UCSD-AML1 (cell line): ENCODE results near the gene MOSMO.
"Not testable (repeated sequence)": the region's sequence is repeated elsewhere in the genome, so short reads cannot be mapped to it uniquely, and the experiment has no call there.

Experiments used
- DNase-seq: peaks from one replicate; lab custom pipeline; 2025; ENCODE audit not compliant: unreplicated experiment; lab: John Stamatoyannopoulos, UW

MOSMO gene

DNA sequence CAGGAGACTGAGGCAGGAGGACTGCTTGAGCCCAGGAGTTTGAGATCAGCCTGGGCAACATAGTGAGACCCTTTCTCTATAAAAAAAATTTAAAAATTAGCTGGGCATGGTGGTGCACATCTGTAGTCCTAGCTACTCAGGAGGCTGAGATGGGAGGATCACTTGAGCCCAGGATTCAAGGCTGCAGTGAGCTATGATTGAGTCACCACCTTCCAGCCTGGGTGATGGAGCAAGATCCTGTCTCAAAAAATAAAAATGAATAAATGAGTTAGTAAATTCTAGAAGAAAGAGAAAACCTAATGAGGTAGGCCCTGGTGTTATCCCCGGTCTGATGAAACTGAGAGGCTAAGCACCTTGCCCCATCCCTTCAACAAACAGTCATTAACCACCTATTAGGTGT, 5.9 kb upstream of the MOSMO start:
- DNase-seq = not testable (repeated sequence)

DNA sequence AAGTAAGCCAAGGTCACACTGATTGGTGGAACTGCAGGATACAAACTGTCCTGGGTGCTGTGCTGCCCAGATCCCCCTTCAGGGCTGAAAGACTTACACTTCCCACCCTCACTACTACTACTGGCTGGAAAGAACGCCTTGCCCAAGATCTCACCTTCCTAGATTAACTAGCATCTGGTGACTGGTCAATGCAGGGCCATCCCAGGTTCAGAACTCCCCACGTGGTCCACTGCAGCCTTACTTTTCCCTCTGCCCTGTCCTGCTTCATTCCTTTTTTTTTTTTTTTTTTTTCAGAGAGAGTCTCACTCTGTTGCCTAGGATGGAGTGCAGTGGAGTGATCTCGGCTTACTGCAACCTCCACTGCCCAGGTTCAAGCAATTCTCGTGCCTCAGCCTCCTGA, 4.7 kb upstream of the MOSMO start:
- DNase-seq = no peak

DNA sequence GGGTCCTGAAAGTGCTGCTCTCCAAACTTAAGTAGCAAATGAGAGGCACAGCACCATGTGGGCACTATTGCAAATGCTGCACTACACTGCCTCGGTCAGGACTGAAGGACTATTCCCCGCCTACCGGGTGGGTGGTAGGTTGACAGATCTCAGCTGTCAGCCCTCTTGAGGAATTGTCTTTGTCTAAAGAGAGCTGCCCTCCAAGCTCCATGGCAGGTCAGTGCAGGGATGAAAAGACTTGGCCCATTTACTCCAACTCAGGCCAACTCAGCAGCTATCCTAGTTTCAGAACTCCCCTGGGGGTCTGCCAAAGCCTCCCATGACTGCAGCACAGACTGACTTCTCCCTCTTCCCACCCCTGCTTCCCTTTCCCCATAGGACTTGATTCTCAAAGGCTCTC, 3.6 kb upstream of the MOSMO start:
- DNase-seq = no peak

DNA sequence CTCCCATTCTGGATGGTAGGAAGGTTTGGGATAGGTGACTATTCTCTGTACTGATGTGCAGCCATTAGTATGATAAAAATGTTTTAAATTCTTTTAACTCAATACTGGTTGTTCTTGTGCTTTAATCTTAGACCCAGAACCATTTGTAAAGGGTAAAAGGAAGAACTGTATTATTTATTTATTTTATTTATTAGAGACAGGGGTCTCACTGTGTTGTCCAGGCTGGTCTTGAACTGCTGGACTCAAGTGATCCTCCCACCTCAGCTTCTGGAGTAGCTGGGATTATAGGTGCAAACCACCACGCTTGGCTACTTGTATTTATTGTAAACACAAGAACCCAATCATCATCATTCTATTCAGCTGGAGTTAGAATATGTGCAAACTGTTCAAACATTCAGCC, 2.2 kb upstream of the MOSMO start:
- no peak for DNase-seq

DNA sequence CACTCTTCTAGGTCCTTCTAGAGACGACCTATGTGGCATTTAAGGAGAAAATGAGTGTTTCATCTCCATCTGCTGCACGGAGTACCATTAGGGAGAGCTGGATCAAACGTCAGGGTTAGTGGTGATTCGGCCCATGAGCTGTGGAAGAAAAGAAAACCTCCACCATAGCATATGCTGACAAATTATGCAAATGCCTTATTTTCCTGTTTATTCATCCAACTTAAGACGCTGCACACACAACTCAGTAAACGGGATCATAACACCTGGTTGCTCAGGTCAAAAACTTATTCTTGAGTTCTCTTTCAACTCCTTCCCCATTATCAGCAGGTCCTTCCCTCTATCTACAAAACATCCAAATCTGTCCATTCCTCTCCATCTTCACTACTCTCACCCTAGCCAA, 1.3 kb upstream of the MOSMO start:
- DNase-seq = no peak

DNA sequence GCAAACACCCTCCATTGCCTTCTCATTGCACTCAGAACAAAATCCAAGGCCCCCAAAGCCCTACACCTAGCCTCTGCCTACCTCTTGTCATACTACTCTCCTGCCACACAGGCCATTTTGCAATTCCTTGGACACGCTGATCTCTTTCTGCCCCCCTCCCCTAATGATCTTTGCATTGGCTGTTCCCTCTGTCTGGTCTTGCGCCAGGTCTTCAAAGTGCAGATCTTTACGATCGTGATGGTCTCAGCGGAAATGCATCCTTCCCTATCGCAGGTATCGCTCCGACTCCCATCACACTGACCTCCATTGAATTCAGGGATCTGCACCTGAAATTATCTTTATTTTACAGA, 777 bp upstream of the MOSMO start:
- DNase-seq = no peak

DNA sequence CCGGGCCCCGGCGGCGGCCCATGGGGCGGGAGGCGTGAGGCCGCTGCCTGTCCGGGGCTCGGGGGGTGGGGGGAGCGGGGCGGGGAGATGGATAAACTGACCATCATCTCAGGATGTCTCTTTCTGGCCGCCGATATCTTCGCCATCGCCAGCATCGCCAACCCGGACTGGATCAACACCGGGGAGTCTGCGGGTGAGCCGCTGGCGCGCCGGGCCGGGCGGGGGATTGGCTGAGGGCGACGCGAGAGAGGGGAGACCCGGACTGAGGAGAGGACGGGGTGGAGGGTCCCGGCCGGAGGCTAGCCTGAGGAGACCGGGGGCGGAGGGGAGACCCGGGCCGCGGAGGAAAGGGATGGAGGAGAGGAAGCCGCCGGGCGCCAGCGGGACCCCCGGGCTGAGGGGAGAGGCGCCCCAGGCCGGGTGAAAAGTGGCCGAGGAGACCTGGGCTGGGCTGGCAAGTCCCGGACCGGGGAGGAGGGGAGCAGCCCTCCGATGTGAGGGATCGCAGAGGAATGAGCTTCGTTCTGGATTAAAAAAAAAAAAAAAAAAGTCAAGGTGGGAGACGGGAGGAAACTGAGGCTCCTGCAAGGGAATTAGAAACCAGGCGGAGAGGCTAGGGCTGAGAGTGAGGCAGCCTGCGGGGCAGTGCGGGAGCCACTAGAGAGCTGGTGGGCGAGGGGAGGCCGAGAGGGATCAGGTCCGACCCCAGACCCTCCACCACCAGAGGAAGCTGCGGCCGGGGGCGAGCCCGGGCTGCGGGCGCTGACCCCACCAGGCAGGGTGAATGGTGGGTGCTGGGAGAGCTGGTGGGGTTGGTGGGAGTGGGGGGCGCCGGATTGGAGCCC, 526 bp downstream of the MOSMO start:
- no peak for DNase-seq

DNA sequence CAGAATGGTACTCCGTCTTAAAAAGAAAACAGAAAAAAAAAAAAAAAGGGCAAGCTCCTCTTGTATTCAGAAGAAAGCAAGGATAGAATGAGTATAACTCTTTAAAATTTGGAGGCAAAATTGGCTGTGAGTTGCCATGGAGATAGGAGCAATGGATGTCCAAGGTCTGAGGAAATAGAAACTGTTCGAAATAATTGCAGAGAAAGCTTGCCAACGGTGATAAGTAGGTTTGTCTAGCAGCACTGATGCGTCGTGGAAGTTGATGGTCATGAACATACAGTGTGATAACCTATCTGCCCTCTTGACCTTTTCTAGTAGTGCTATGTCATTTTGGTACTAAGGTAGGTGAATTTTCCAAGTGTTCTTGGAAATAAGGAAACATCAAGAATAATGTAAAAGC, 3.0 kb downstream of the MOSMO start:
- no peak for DNase-seq

DNA sequence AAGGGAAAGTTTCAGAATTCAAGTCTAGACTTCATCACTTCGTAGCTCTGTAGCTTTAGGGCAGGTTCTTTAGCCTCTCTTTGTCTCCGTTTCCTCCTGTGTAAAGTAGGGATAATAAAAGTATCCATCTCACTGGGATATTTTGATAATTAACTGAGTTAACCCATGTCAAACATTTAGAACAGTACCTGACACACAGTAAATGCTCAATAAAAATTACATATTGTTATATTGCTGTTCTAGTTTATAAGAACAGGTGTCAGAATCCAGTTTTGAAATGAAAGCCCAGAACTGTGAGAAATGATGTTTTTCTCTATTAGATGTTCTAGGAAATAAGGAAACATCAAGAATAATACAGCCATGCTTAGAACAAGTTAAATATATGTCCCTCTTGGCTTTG, 4.3 kb downstream of the MOSMO start:
- no peak for DNase-seq

DNA sequence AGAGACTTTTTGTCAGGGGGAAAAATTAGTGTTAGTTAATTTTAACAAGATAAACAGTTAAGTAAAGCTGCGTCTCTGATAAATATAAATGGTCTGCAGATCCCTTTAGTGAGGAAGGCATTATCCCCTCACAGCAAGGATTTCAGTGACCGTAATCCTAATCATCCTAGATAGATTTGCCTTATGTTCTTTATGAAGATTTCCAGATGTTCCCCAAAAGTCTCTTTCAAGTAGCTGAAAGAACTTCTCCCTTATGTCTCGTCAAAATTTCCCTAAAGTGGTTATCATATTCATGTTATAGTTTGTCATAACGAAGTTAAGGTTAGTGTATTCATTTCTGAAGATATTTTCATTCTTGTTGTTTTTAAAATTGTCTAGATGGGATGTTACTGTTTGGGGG, 5.6 kb downstream of the MOSMO start:
- DNase-seq = no peak

DNA sequence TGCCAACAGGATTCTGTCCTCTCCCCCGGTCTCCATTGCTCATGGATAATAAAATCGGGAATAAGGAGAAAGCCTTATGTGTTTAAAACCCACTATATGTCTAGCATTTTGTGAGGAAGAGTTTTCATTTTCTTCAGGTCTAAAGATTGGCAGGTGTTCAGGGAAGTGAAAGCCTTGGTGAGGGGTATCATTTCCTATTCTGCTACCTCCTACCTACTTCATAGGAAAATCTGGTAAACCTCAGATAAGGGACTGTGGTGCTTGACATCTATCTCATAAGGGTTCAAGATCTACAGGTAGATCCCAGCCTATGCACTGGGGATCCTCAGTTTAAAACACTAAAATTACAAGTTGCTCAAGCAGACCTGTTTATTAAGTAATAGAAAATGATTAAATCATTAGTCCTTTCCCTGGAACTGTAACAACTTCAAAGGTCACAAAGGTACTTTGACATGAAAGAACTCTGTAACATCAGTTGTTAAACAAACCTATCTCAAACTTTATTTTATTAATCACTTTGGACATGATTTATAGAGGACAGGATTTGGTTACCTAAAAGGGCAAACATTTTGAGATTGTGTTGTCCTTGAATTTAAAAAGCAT, 6.5 kb downstream of the MOSMO start:
- no peak for DNase-seq

DNA sequence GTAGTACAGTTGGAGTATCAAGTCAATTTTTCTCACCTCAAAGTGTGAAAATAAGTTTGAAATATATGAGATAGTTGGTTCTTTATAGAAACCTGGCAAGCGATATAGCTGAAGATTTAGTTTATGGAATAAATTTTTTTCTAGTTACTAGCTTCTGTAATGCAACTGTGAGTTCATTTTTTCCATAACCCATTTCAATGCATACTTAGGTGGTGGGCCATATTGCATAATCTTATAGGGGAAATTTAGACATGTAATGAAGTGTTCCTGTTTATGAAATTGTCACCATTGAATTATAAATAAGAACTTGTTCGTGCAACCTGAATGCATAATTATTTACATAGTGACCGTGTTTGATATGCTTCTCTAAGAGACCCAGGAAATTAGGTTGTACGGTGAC, 9.0 kb downstream of the MOSMO start:
- DNase-seq = no peak

DNA sequence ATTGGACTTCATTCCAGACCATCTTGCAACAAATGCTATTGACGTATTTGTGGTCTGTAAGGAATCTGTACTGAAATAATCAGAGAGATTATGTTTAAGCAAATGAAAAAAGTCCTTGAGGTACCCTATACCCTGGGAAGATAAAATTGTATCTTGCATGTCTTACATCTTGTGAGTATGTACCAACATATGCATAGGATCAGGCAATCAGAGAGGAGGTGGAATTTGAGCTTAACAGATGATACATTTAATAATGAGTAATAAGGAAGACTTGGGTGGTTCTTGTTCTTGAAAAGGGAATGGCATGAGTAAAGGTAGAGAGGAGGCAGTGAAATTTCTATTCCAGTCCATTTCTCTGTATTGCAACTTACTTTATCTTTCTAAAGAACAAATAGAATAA, 10.6 kb downstream of the MOSMO start:
- DNase-seq = no peak

DNA sequence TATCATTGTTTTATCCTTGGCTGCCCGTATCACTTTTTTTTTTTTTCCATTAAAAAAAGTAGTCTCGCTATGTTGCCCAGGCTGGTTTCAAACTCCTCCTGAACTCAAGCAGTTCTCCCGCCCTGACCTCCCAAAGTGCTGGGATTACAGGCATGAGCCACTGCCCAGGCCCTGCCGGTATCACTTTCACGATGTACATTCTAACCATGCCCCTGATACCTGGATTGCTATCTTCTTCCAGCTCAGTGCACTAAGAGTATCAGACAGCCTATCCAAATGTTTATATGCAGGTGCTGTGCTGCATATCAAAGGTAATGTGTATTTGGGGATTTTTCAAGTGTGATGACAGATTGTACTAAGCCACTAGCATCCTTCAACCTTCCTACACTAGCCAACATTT, 14.2 kb downstream of the MOSMO start:
- DNase-seq = no peak

DNA sequence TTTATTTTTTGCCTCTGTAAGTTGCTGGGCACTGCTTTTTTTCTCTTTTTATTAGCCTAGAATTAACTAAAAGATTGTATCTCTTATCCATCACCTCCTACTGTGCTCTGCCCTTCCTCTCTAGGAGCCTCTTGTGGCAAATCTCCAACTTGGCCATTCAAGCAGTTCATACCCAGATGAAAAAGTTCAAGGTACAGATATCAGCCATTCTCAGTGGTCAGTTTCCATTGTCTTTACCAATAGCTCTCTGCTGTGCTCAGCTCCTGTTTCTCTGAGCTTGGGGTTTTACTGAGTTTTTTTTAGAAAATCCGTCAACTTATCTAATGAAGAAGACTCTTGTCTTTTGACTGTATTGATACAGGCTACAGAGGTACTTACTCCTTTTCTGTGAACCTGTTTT, 15.6 kb downstream of the MOSMO start:
- DNase-seq = no peak

DNA sequence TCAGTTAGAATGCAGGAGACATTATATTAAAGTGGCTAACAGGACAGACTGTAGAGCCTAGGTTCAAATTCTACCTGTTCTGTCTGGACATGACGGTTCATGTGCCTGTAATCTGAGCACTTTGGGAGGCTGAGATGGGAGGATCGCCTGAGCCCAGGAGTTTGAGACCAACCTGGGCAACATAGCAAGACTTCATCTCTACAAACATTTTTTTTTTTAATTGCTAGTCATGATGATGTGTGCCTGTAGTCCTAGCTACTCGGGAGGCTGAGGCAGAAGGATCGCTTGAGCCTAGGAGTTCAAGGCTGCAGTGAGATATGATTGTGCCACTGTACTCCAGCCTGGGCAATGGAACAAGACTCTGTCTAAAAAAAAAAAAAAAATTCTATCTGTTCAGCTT, 16.9 kb downstream of the MOSMO start:
- DNase-seq = not testable (repeated sequence)

DNA sequence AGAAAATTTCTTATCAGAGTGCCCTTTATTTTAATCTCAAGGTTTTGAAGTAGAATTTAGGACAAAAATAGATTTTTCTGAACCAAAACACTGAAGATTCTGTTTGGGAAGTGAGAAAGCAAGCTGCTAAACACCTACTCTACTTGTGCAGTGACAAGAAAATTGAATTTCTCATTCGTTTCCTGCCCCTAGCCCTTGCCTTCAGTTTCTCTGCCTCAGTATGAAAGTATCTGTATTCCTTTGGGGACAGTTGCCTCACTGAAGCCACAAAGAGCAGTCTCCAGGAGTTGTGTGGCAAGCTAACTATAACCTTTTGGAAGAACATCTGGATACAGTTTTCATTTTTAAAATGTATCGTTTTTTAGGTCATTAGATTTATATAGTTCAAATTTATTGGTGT, 19.7 kb downstream of the MOSMO start:
- no peak for DNase-seq

DNA sequence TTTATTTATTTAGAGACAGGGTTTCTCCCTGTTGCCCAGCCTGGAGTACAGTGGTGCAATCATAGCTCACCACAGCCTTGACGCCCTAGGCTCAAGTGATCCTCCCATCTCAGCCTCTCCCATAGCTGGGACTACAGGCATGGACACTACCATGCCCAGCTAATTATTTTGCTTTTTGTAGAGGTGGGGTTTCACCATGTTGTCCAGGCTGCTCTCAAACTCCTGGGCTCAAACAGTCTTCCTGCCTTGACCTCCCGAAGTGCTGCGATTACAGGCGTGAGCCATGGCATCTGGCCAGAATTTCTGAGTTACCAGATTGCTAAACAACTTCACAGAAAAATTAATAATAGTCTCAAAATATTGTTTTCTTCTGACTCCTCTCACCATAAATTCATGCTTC, 21.7 kb downstream of the MOSMO start:
- no peak for DNase-seq

DNA sequence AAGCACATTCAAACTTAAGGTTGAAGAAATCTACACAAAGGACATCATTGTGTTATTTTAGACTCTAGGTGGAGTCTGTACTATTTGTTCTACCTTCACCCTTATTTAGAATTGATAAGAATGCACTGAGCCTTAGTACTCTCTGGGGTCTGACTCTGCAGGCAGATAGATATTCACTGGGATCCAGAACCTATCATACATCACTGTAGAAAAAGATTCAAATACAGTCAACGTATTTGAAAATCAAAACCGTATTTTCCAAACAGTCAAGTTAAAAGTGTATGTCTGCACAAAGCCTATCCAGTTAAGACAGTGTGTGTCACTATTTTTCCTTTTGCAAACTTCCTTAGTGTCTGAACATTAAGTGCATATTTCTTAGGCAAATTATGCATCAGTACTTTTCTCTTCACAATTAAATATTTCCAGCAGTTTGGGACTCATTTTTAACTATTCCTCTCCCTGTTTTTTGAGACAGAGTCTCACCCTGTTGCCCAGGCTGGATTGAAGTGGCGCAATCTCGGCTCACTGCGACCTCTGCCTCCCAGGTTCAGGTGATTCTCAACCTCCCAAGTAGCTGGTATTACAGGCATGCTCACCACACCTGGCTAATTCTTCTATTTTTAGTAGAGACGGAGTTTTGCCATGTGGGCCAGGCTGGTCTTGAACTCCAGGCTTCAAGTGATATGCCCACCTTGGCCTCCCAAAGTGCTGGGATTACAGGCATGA, 22.3 kb downstream of the MOSMO start:
- no peak for DNase-seq

DNA sequence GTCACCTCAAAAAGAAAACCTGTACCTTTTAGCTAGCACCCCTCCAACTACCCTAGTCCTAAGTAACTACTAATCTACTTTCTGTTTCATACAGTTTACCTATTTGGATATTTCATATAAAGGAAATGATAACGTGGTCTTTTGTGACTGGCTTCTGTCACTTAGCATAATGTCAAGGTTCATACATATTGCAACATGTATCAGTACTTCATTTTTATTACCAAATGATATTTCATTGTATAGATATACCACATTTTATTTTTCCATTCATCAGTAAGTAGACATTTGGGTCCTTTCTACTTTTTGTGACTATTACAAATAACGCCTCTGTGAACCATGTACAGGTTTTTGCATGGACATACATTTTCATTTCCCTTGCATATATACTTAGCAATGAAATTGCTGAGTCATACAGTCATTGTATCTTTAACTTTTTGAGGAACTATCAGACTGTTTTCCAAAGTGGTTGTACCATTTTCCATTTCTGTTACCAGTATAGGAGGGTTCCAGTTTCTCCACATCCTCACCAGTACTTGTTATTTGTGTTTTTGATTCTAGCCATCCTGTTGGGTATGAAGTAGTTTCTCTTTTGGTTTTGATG, 23.7 kb downstream of the MOSMO start:
- no peak for DNase-seq

DNA sequence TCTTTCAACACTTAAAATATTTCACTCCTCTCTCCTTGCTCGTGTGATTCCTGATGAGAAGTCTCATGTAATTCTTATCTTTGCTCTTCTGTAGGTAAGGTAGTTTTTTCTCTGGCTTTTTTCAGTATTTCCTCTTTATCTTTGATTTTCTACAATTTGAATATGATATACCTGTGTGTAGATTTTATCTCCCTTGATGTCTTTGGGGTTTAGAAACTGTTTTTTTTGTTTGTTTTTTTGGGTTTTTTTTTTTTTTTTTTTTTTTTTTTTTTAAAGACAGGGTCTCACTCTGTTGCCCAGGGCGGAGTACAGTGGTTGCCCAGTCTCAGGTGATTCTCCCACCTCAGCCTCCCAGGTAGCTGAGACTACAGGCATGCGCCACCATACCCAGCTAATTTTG, 26.6 kb downstream of the MOSMO start:
- DNase-seq = no peak

DNA sequence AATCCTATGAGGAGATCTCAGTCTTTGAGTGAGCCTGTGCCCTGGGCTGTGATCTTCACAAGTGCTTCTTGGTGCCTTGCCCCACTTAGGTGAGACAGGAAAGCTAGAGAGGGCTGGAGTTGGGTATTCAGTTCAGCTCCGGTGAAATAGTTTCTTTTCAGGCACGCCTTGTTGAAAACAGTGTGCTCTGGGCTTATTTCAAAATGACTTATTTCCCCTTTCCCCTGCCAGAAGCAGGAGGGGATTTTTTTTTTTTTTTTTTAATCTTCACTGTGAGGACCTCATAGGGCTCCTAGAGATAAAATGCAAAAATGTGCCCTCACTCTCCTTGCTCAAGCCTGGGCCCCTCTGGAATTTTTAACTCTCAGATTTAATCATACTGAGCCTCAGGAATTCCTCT, 27.2 kb downstream of the MOSMO start:
- DNase-seq = no peak
